Lower leg skin (tissue), 3 donors: ENCODE results near the gene CTIF.

Experiments
- POLR2A ChIP-seq, 2 donors: fragments of 450-650 bp; IDR thresholded peaks; one replicate each; pipeline ENCODE4 v1.6.1; 2016 to 2017; ENCODE audit warnings: antibody characterized with exemption in 2 of 2, mild to moderate bottlenecking in 1 of 2, moderate library complexity in 1 of 2
- TF ChIP-seq, protein P1 (sequence below), 3 donors: fragments of 450-650 bp; IDR thresholded peaks; one replicate each; pipeline ENCODE4 v1.5.1; 2016; ENCODE audit warnings: antibody characterized with exemption in 3 of 3, mild to moderate bottlenecking in 3 of 3, moderate library complexity in 2 of 3

DNA sequence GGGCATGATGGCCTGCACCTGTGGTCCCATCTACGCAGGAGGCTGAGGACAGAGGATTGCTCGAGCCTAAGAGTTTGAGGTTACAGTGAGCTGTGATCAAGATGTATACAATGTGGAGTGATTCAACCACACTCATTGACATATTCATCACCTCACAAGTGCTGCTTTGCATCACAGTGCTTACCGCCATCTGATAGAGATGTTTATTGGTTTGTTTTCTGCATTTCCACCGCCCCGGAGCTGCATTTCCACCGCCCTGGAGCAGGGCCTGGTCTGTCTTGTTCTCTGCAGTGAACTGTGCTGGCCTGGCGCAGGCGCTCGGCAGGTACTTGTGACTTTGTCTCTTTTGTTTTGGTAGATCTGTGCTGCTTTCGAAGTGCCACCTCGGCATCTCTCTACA is 315.9 kb downstream of the CTIF start:
- TF ChIP-seq, protein P1, sequence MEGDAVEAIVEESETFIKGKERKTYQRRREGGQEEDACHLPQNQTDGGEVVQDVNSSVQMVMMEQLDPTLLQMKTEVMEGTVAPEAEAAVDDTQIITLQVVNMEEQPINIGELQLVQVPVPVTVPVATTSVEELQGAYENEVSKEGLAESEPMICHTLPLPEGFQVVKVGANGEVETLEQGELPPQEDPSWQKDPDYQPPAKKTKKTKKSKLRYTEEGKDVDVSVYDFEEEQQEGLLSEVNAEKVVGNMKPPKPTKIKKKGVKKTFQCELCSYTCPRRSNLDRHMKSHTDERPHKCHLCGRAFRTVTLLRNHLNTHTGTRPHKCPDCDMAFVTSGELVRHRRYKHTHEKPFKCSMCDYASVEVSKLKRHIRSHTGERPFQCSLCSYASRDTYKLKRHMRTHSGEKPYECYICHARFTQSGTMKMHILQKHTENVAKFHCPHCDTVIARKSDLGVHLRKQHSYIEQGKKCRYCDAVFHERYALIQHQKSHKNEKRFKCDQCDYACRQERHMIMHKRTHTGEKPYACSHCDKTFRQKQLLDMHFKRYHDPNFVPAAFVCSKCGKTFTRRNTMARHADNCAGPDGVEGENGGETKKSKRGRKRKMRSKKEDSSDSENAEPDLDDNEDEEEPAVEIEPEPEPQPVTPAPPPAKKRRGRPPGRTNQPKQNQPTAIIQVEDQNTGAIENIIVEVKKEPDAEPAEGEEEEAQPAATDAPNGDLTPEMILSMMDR (IDR thresholded peaks at IDR 0.05): no peak
- TF ChIP-seq POLR2A (IDR thresholded peaks at IDR 0.05): no peak
